ENCODE data around the gene FAM53C. TPM values are rescaled to one million over a fixed set of nuclear protein-coding genes. Genes with fewer than 3 reads are reported as not detected.

The FAM53C gene
- total RNA-seq, 1 experiment from 2014 or later: 39.8 TPM

GRCh38 chr5:138339464-138339863 lies 1.4 kb downstream of the FAM53C start:
- TF ChIP-seq CTCF (conservative IDR thresholded peaks at IDR 0.05; ENCODE audit: low read depth, low read length) (no peak), EZH2 (IDR thresholded peaks at IDR 0.05; ENCODE audit: borderline replicate concordance, low read depth, low read length, poor library complexity, severe bottlenecking) (no peak)
- no peak for DNase-seq (ENCODE audit: low spot score)
- Histone ChIP-seq H3K9me3 (ENCODE audit: low read depth, low read length, poor library complexity, severe bottlenecking) (no peaks in the 10 kb centered on the region), H3K27me3 (replicated peaks; ENCODE audit: insufficient read depth, low read depth, low read length, poor library complexity) (no peaks in the 10 kb centered on the region), H3K4me1 (ENCODE audit: insufficient read depth, low read length, poor library complexity, severe bottlenecking) (peaks cover 6% of the 10 kb centered on the region), H3K27ac (ENCODE audit: low read depth, low read length, poor library complexity, severe bottlenecking) (peak overlapping the region; percentile 100), H3K4me3 (ENCODE audit: low read depth, low read length, poor library complexity, severe bottlenecking) (peak overlapping the region; percentile 76), H3K36me3 (ENCODE audit: insufficient read depth, low read length, poor library complexity, severe bottlenecking) (peaks cover 28% of the 10 kb centered on the region)
- intact Hi-C loops (cut with micrococcal nuclease; ENCODE audit: unreplicated experiment): no loop called here
- ChIA-PET CTCF (interaction anchor here (2.0 kb wide), 1 partner anchor 13 kb away, joined by 8 read pairs; the partner anchor contains the start of gene KDM3B), POLR2A (ENCODE audit: low non-redundant PET) (interaction anchor here (0.6 to 1.2 kb wide), 3 partner anchors 13 to 951 kb away, joined by 3 to 10 read pairs (median 4); partner anchors contain the start of gene KDM3B)
- no TSS peak for BruUV-seq (replicated peaks)

GRCh38 chr5:138340008-138340407 lies 1.9 kb downstream of the FAM53C start:
- Histone ChIP-seq H3K36me3 (ENCODE audit: insufficient read depth, low read length, poor library complexity, severe bottlenecking) (peaks cover 34% of the 10 kb centered on the region), H3K9me3 (ENCODE audit: low read depth, low read length, poor library complexity, severe bottlenecking) (no peaks in the 10 kb centered on the region), H3K27ac (ENCODE audit: low read depth, low read length, poor library complexity, severe bottlenecking) (peak overlapping the region; percentile 100), H3K4me3 (ENCODE audit: low read depth, low read length, poor library complexity, severe bottlenecking) (no peak overlapping the region), H3K27me3 (replicated peaks; ENCODE audit: insufficient read depth, low read depth, low read length, poor library complexity) (no peaks in the 10 kb centered on the region), H3K4me1 (ENCODE audit: insufficient read depth, low read length, poor library complexity, severe bottlenecking) (peaks cover 6% of the 10 kb centered on the region)
- no TSS peak for BruUV-seq (replicated peaks)
- ChIA-PET POLR2A (ENCODE audit: low non-redundant PET) (interaction anchor here (0.6 to 1.2 kb wide), 2 partner anchors 12 to 128 kb away, joined by 4 to 10 read pairs; partner anchors contain the start of gene KDM3B), CTCF (interaction anchor here (2.0 kb wide), 1 partner anchor 13 kb away, joined by 8 read pairs; the partner anchor contains the start of gene KDM3B)
- DNase-seq (ENCODE audit: low spot score): no peak
- intact Hi-C loops (cut with micrococcal nuclease; ENCODE audit: unreplicated experiment): no loop called here
- TF ChIP-seq CTCF (conservative IDR thresholded peaks at IDR 0.05; ENCODE audit: low read depth, low read length) (no peak), EZH2 (IDR thresholded peaks at IDR 0.05; ENCODE audit: borderline replicate concordance, low read depth, low read length, poor library complexity, severe bottlenecking) (no peak)

- intact Hi-C loops (cut with micrococcal nuclease; ENCODE audit: unreplicated experiment): no loop called here
- no peak overlapping the region for H3K27ac ChIP-seq (ENCODE audit: low read depth, low read length, poor library complexity, severe bottlenecking)
- no peaks in the 10 kb centered on the region for H3K9me3 ChIP-seq (ENCODE audit: low read depth, low read length, poor library complexity, severe bottlenecking)
- ChIA-PET CTCF (no interaction called here), POLR2A (ENCODE audit: low non-redundant PET) (no interaction called here)
- no peak for DNase-seq (ENCODE audit: low spot score)
- TF ChIP-seq EZH2 (IDR thresholded peaks at IDR 0.05; ENCODE audit: borderline replicate concordance, low read depth, low read length, poor library complexity, severe bottlenecking): no peak
- no peak for TF ChIP-seq CTCF (conservative IDR thresholded peaks at IDR 0.05; ENCODE audit: low read depth, low read length)
- H3K27me3 ChIP-seq (replicated peaks; ENCODE audit: insufficient read depth, low read depth, low read length, poor library complexity): no peaks in the 10 kb centered on the region
- H3K4me1 ChIP-seq (ENCODE audit: insufficient read depth, low read length, poor library complexity, severe bottlenecking): peaks cover under 1% of the 10 kb centered on the region
- no peak overlapping the region for H3K4me3 ChIP-seq (ENCODE audit: low read depth, low read length, poor library complexity, severe bottlenecking)
- BruUV-seq (replicated peaks): no TSS peak
- peaks cover 67% of the 10 kb centered on the region for H3K36me3 ChIP-seq (ENCODE audit: insufficient read depth, low read length, poor library complexity, severe bottlenecking)
These were observed 7.0 kb downstream of the FAM53C start for GRCh38 chr5:138344887-138345622.

All from A673 (cell line).